Keratinocyte (primary cell): ENCODE results near the gene LANCL1. TPM values are rescaled to one million over a fixed set of nuclear protein-coding genes. Genes with fewer than 3 reads are reported as not detected.

Experiments
- DNase-seq: peaks from one replicate; pipeline ENCODE4 v3.0.0-alpha.2; 2011; ENCODE audit warnings: low read depth, missing footprints, low spot score
- FAIRE-seq: peaks from 2 replicates; lab custom pipeline; 2011; peaks lifted over from hg19 to GRCh38; lab: Jason Lieb, UNC
- H2AFZ ChIP-seq: 2 replicates; pipeline ENCODE4 v1.6.0; 2012; ENCODE audit warnings: low read length, control low read depth, inconsistent platforms; ENCODE audit not compliant: control insufficient read depth
- H3K27ac ChIP-seq: 2 replicates; pipeline ENCODE4 v1.5.1; 2011; ENCODE audit warnings: low read length; ENCODE audit not compliant: control insufficient read depth, insufficient read depth
- H3K27me3 ChIP-seq: 3 replicates; pipeline ENCODE4 v1.6.0; 2011; ENCODE audit warnings: low read length; ENCODE audit not compliant: control insufficient read depth, insufficient read depth; ENCODE audit errors: extremely low read depth
- H3K36me3 ChIP-seq, 2 experiments: 2 replicates in 1 of 2; 3 replicates in 1 of 2; pipeline ENCODE4 v1.5.1; 2011; ENCODE audit warnings: low read length in 2 of 2, mild to moderate bottlenecking in 1 of 2; ENCODE audit not compliant: control insufficient read depth in 2 of 2, insufficient read depth in 2 of 2; ENCODE audit errors: extremely low read depth in 1 of 2
- H3K4me1 ChIP-seq: 3 replicates; pipeline ENCODE4 v1.5.1; 2011; ENCODE audit warnings: low read length; ENCODE audit not compliant: control insufficient read depth, insufficient read depth; ENCODE audit errors: extremely low read depth
- H3K4me2 ChIP-seq: 3 replicates; pipeline ENCODE4 v1.6.0; 2011; ENCODE audit warnings: low read depth, low read length; ENCODE audit not compliant: control insufficient read depth, insufficient read depth; ENCODE audit errors: extremely low read depth
- H3K4me3 ChIP-seq, 3 experiments: fragments of 200-600 bp in 1 of 3; sonication (generic) in 1 of 3; 2 replicates in 2 of 3; 3 replicates in 1 of 3; pipeline ENCODE4 v1.5.1; 2011 to 2016; ENCODE audit warnings: low read length in 3 of 3, mild to moderate bottlenecking in 3 of 3, control low read depth in 2 of 3, inconsistent platforms in 1 of 3, low read depth in 1 of 3, mixed read lengths in 1 of 3, mixed run types in 1 of 3, moderate library complexity in 1 of 3; ENCODE audit not compliant: control insufficient read depth in 2 of 3, insufficient read depth in 2 of 3; ENCODE audit errors: extremely low read depth in 1 of 3
- H3K79me2 ChIP-seq: 2 replicates; pipeline ENCODE4 v1.6.0; 2012; ENCODE audit warnings: low read length; ENCODE audit not compliant: control insufficient read depth, insufficient read depth
- H3K9ac ChIP-seq: 3 replicates; pipeline ENCODE4 v1.6.0; 2011; ENCODE audit warnings: low read length; ENCODE audit not compliant: control insufficient read depth, insufficient read depth; ENCODE audit errors: extremely low read depth
- H3K9me1 ChIP-seq: 3 replicates; pipeline ENCODE4 v1.6.0; 2011; ENCODE audit warnings: low read length; ENCODE audit not compliant: control insufficient read depth, insufficient read depth; ENCODE audit errors: extremely low read depth
- H3K9me3 ChIP-seq: 2 replicates; pipeline ENCODE4 v1.5.1; 2012; ENCODE audit warnings: low read depth, low read length; ENCODE audit not compliant: control insufficient read depth
- H4K20me1 ChIP-seq: 3 replicates; pipeline ENCODE4 v1.6.0; 2011; ENCODE audit warnings: low read length; ENCODE audit not compliant: control insufficient read depth, insufficient read depth; ENCODE audit errors: extremely low read depth
- CTCF ChIP-seq, 3 experiments: IDR thresholded peaks in 1 of 3; conservative IDR thresholded peaks in 1 of 3; optimal IDR thresholded peaks in 1 of 3; 2 replicates in 2 of 3; 3 replicates in 1 of 3; pipeline versions ENCODE3 to v1.5.1; 2011; ENCODE audit warnings: low read length in 3 of 3, mild to moderate bottlenecking in 3 of 3, moderate library complexity in 2 of 3, control low read depth in 1 of 3, inconsistent platforms in 1 of 3; ENCODE audit not compliant: insufficient read depth in 2 of 3; ENCODE audit errors: extremely low read depth in 1 of 3
- EZH2 ChIP-seq: IDR thresholded peaks from one replicate; pipeline ENCODE4 v1.6.1; 2012; ENCODE audit warnings: inconsistent platforms, mild to moderate bottlenecking, low read length, moderate library complexity
- dilution Hi-C: fragments of 300-500 bp; cut with MboI; formaldehyde crosslinking; loops from one replicate; pipeline ENCODE4 v1.7.0; 2020; ENCODE audit warnings: low sequenced_read_pairs; ENCODE audit not compliant: extremely low pct_ligation_motif_present
- polyA plus RNA-seq, 5 experiments: library from polyadenylated mRNA; depleted of rRNA in 3 of 5; stranded (reverse) in 3 of 5; stranded (forward) in 1 of 5; unstranded in 1 of 5; fragments of >200 nt; gene quantifications; 1 replicate in 1 of 5; 2 replicates in 3 of 5; 3 replicates in 1 of 5; pipeline versions ENCODE4 v1.2.1 to v1.2.3, GENCODE V29; 2011 to 2012; ENCODE audit warnings: missing spikeins in 2 of 5, low read depth in 1 of 5, low replicate concordance in 1 of 5

The LANCL1 gene
- polyA plus RNA-seq, 1 donor (not counting 4 experiments of a cell fraction or from before 2014, with no cell fraction given), result 86.4 TPM

GRCh38 chr2:210503001-210503623, 26.6 kb upstream of the LANCL1 start:
- H2AFZ ChIP-seq, result no peak overlapping the region
- DNase-seq, result no peak
- H3K4me2 ChIP-seq, result peak overlapping the region; percentile 15
- no peaks in the 10 kb centered on the region for H3K36me3 ChIP-seq
- H3K27ac ChIP-seq, result no peak overlapping the region
- no peaks in the 10 kb centered on the region for H3K9me1 ChIP-seq
- no peaks in the 10 kb centered on the region for H4K20me1 ChIP-seq
- no peaks in the 10 kb centered on the region for H3K27me3 ChIP-seq
- no peaks in the 10 kb centered on the region for H3K4me1 ChIP-seq
- no peak for FAIRE-seq
- no peak overlapping the region for H3K4me3 ChIP-seq
- peaks cover 4% of the 10 kb centered on the region for H3K9me3 ChIP-seq
- H3K9ac ChIP-seq, result no peak overlapping the region
- H3K79me2 ChIP-seq, result no peaks in the 10 kb centered on the region
- dilution Hi-C loops, result no loop called here
- TF ChIP-seq CTCF (optimal IDR thresholded peaks at IDR 0.05 in 1 of 3, IDR thresholded peaks at IDR 0.05 in 1 of 3, conservative IDR thresholded peaks at IDR 0.05 in 1 of 3; ENCODE audit: extremely low read depth in 1 of 3, insufficient read depth in 2 of 3, low read length in 3 of 3) (peak; percentile 69 to 81 (median 75)), EZH2 (no peak)

GRCh38 chr2:210496512-210496911, 20.0 kb upstream of the LANCL1 start:
- Histone ChIP-seq H3K4me1 (no peaks in the 10 kb centered on the region), H3K36me3 (no peaks in the 10 kb centered on the region), H3K4me3 (no peak overlapping the region), H2AFZ (no peak overlapping the region), H4K20me1 (no peaks in the 10 kb centered on the region), H3K27ac (no peak overlapping the region), H3K9me1 (no peaks in the 10 kb centered on the region), H3K9me3 (peaks cover 4% of the 10 kb centered on the region), H3K27me3 (no peaks in the 10 kb centered on the region), H3K4me2 (no peak overlapping the region), H3K9ac (no peak overlapping the region), H3K79me2 (no peaks in the 10 kb centered on the region)
- FAIRE-seq, result no peak
- no peak for TF ChIP-seq CTCF (optimal IDR thresholded peaks at IDR 0.05 in 1 of 3, IDR thresholded peaks at IDR 0.05 in 1 of 3, conservative IDR thresholded peaks at IDR 0.05 in 1 of 3; ENCODE audit: extremely low read depth in 1 of 3, insufficient read depth in 2 of 3, low read length in 3 of 3)
- no peak for TF ChIP-seq EZH2
- no peak for DNase-seq
- dilution Hi-C loops, result no loop called here
